ENCODE results near the gene TFCP2L1.
"Not testable (repeated sequence)": the region's sequence is repeated elsewhere in the genome, so short reads cannot be mapped to it uniquely, and the experiment has no call there.

TFCP2L1 gene

GRCh38 chr2:121326628-121327027 is 41.6 kb upstream of the TFCP2L1 start:
- H3K4me3 ChIP-seq (ENCODE audit: low read depth, low read length) = no peak overlapping the region
- TF ChIP-seq, protein P1, sequence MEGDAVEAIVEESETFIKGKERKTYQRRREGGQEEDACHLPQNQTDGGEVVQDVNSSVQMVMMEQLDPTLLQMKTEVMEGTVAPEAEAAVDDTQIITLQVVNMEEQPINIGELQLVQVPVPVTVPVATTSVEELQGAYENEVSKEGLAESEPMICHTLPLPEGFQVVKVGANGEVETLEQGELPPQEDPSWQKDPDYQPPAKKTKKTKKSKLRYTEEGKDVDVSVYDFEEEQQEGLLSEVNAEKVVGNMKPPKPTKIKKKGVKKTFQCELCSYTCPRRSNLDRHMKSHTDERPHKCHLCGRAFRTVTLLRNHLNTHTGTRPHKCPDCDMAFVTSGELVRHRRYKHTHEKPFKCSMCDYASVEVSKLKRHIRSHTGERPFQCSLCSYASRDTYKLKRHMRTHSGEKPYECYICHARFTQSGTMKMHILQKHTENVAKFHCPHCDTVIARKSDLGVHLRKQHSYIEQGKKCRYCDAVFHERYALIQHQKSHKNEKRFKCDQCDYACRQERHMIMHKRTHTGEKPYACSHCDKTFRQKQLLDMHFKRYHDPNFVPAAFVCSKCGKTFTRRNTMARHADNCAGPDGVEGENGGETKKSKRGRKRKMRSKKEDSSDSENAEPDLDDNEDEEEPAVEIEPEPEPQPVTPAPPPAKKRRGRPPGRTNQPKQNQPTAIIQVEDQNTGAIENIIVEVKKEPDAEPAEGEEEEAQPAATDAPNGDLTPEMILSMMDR (IDR thresholded peaks at IDR 0.05; ENCODE audit: insufficient read depth, low read length, missing control alignments) = no peak
- no peak for DNase-seq (ENCODE audit: low read depth, low spot score)
- CTCF ChIA-PET = no interaction called here
- POLR2A ChIA-PET = no interaction called here

- ChIA-PET CTCF (interaction anchor here (2.0 kb wide), 1 partner anchor 31 kb away, joined by 7 read pairs; no protein-coding TSS in a partner anchor), POLR2A (no interaction called here)
- TF ChIP-seq, protein P1 (IDR thresholded peaks at IDR 0.05; ENCODE audit: insufficient read depth, low read length, missing control alignments) = no peak
- no peak overlapping the region for H3K4me3 ChIP-seq (ENCODE audit: low read depth, low read length)
- no peak for DNase-seq (ENCODE audit: low read depth, low spot score)
Measured at GRCh38 chr2:121324601-121325000, 39.6 kb upstream of the TFCP2L1 start.

GRCh38 chr2:121321476-121321875 is 36.5 kb upstream of the TFCP2L1 start:
- no peak overlapping the region for H3K4me3 ChIP-seq (ENCODE audit: low read depth, low read length)
- POLR2A ChIA-PET = no interaction called here
- no peak for DNase-seq (ENCODE audit: low read depth, low spot score)
- TF ChIP-seq, protein P1 (IDR thresholded peaks at IDR 0.05; ENCODE audit: insufficient read depth, low read length, missing control alignments) = no peak
- CTCF ChIA-PET = no interaction called here

- CTCF ChIA-PET = interaction anchor here (1.0 to 1.4 kb wide), 2 partner anchors 23 to 36 kb away, joined by 4 to 6 read pairs; no protein-coding TSS in a partner anchor
- TF ChIP-seq, protein P1 (IDR thresholded peaks at IDR 0.05; ENCODE audit: insufficient read depth, low read length, missing control alignments) = no peak
- no peak for DNase-seq (ENCODE audit: low read depth, low spot score)
- H3K4me3 ChIP-seq (ENCODE audit: low read depth, low read length) = no peak overlapping the region
- POLR2A ChIA-PET = no interaction called here
Measured at GRCh38 chr2:121319941-121320340, 34.9 kb upstream of the TFCP2L1 start.

- ChIA-PET CTCF (no interaction called here), POLR2A (no interaction called here)
- DNase-seq (ENCODE audit: low read depth, low spot score) = no peak
- no peak overlapping the region for H3K4me3 ChIP-seq (ENCODE audit: low read depth, low read length)
- TF ChIP-seq, protein P1 (IDR thresholded peaks at IDR 0.05; ENCODE audit: insufficient read depth, low read length, missing control alignments) = no peak
Measured at GRCh38 chr2:121316986-121317385, 32.0 kb upstream of the TFCP2L1 start.

GRCh38 chr2:121313701-121314100 is 28.7 kb upstream of the TFCP2L1 start:
- POLR2A ChIA-PET; H3K4me3 ChIP-seq (ENCODE audit: low read depth, low read length); DNase-seq (ENCODE audit: low read depth, low spot score); CTCF ChIA-PET: not testable (repeated sequence)

DNA sequence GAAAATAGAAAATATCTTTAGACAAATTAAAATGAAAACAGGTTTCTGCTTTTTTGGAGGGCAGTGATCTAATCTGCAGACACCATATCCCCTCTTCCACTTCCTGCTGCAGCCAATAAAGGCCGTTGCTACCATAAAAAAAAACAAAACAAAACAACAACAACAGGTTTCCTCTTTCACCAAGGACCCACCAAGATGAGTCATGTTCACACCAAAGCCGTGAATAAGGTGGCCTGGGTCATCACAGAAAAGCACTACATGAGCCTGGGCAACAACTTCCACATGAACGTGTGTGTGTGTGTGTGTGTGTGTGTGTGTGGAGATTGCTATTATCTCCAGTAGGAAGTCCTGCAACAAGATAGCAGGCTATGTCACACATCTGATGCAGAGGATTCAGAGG is 24.8 kb upstream of the TFCP2L1 start:
- H3K4me3 ChIP-seq (ENCODE audit: low read depth, low read length) = no peak overlapping the region
- TF ChIP-seq, protein P1 (IDR thresholded peaks at IDR 0.05; ENCODE audit: insufficient read depth, low read length, missing control alignments) = no peak
- no peak for DNase-seq (ENCODE audit: low read depth, low spot score)
- ChIA-PET POLR2A (no interaction called here), CTCF (no interaction called here)

All from AG04449 (cell line).